Measurements from ENCODE around the gene GRAMD4.

The GRAMD4 gene

GRCh38 chr22:46602025-46602424, 18.2 kb upstream of the GRAMD4 start:
- Histone ChIP-seq H3K9me3 (ENCODE audit: control insufficient read depth, insufficient read depth, low read depth, low read length) (no peaks in the 10 kb centered on the region), H3K36me3 (ENCODE audit: control insufficient read depth, insufficient read depth, low read length) (no peaks in the 10 kb centered on the region), H3K4me1 (ENCODE audit: control insufficient read depth, insufficient read depth, low read length) (peaks cover 8% of the 10 kb centered on the region; the same call in 1 of the 2 replicates), H3K27ac (ENCODE audit: low read depth, low read length) (no peak overlapping the region), H3K4me3 (ENCODE audit: low read depth, low read length) (no peak overlapping the region), H3K27me3 (ENCODE audit: control insufficient read depth, insufficient read depth, low read length) (no peaks in the 10 kb centered on the region), H3K9ac (ENCODE audit: low read length) (no peak overlapping the region)

- Histone ChIP-seq H3K36me3 (ENCODE audit: control insufficient read depth, insufficient read depth, low read length) (no peaks in the 10 kb centered on the region), H3K9ac (ENCODE audit: low read length) (no peak overlapping the region), H3K27ac (ENCODE audit: low read depth, low read length) (peak overlapping the region; percentile 60; the same call in 1 of the 2 replicates), H3K4me1 (ENCODE audit: control insufficient read depth, insufficient read depth, low read length) (peaks cover 8% of the 10 kb centered on the region; the same call in 1 of the 2 replicates), H3K4me3 (ENCODE audit: low read depth, low read length) (no peak overlapping the region), H3K27me3 (ENCODE audit: control insufficient read depth, insufficient read depth, low read length) (no peaks in the 10 kb centered on the region), H3K9me3 (ENCODE audit: control insufficient read depth, insufficient read depth, low read depth, low read length) (no peaks in the 10 kb centered on the region)
These were observed 15.9 kb upstream of the GRAMD4 start for GRCh38 chr22:46604306-46604690.

- no peak overlapping the region for H3K27ac ChIP-seq (ENCODE audit: low read depth, low read length)
These were observed 15.1 kb upstream of the GRAMD4 start for GRCh38 chr22:46605117-46605516.

GRCh38 chr22:46606886-46607285, 13.3 kb upstream of the GRAMD4 start:
- Histone ChIP-seq H3K27ac (ENCODE audit: low read depth, low read length) (no peak overlapping the region), H3K9me3 (ENCODE audit: control insufficient read depth, insufficient read depth, low read depth, low read length) (no peaks in the 10 kb centered on the region), H3K4me3 (ENCODE audit: low read depth, low read length) (no peak overlapping the region), H3K9ac (ENCODE audit: low read length) (no peak overlapping the region), H3K4me1 (ENCODE audit: control insufficient read depth, insufficient read depth, low read length) (peaks cover 8% of the 10 kb centered on the region; the same call in 1 of the 2 replicates), H3K27me3 (ENCODE audit: control insufficient read depth, insufficient read depth, low read length) (no peaks in the 10 kb centered on the region), H3K36me3 (ENCODE audit: control insufficient read depth, insufficient read depth, low read length) (no peaks in the 10 kb centered on the region)

More at GRCh38 chr22:46605117-46605516, 15.1 kb upstream of the GRAMD4 start:
- Histone ChIP-seq H3K36me3 (ENCODE audit: control insufficient read depth, insufficient read depth, low read length) (no peaks in the 10 kb centered on the region), H3K9me3 (ENCODE audit: control insufficient read depth, insufficient read depth, low read depth, low read length) (no peaks in the 10 kb centered on the region), H3K4me1 (ENCODE audit: control insufficient read depth, insufficient read depth, low read length) (peaks cover 8% of the 10 kb centered on the region; the same call in 1 of the 2 replicates), H3K27me3 (ENCODE audit: control insufficient read depth, insufficient read depth, low read length) (no peaks in the 10 kb centered on the region), H3K4me3 (ENCODE audit: low read depth, low read length) (no peak overlapping the region), H3K9ac (ENCODE audit: low read length) (no peak overlapping the region)

DNA sequence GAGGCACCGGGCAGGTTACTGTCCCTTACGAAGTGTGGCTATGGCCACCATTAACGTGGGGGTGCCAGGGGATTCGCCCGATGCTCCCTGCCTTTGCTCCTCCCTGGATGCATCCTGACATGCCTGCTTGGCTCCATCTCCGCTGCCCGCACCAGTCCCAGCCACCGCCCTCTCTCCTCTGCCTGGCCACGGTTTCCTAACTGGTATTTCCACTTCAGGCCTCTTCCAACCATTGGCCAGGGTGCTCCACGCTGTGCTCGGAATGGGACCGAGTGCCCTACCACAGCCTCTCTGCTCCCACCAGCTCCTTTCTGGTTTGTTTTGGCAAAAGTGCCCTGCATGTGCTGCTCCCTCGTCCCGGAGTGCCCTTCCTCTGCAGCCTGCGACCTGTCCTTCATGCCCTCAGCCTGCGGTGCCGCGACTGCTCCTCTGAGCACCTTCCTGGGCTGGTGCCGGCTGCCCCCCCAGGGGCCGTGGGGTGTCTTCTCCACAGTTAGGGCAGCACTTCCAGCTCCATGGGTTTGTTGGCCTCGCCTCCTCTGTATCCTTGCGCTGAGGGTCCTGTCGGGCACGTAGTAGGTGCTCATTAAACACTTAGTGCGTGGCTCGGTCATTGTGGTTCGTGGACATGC, 12.6 kb upstream of the GRAMD4 start:
- Histone ChIP-seq H3K9me3 (ENCODE audit: control insufficient read depth, insufficient read depth, low read depth, low read length) (no peaks in the 10 kb centered on the region), H3K4me1 (ENCODE audit: control insufficient read depth, insufficient read depth, low read length) (peaks cover 10% of the 10 kb centered on the region; the same call in 1 of the 2 replicates), H3K4me3 (ENCODE audit: low read depth, low read length) (no peak overlapping the region), H3K27ac (ENCODE audit: low read depth, low read length) (no peak overlapping the region), H3K9ac (ENCODE audit: low read length) (no peak overlapping the region), H3K36me3 (ENCODE audit: control insufficient read depth, insufficient read depth, low read length) (no peaks in the 10 kb centered on the region), H3K27me3 (ENCODE audit: control insufficient read depth, insufficient read depth, low read length) (no peaks in the 10 kb centered on the region)

GRCh38 chr22:46609175-46609690, 11.0 kb upstream of the GRAMD4 start:
- no peak overlapping the region for H3K4me3 ChIP-seq (ENCODE audit: low read depth, low read length)
- H3K36me3 ChIP-seq (ENCODE audit: control insufficient read depth, insufficient read depth, low read length): no peaks in the 10 kb centered on the region
- no peak overlapping the region for H3K9ac ChIP-seq (ENCODE audit: low read length)
- H3K27me3 ChIP-seq (ENCODE audit: control insufficient read depth, insufficient read depth, low read length): no peaks in the 10 kb centered on the region
- no peaks in the 10 kb centered on the region for H3K9me3 ChIP-seq (ENCODE audit: control insufficient read depth, insufficient read depth, low read depth, low read length)
- no peak overlapping the region for H3K27ac ChIP-seq (ENCODE audit: low read depth, low read length)
- peaks cover 22% of the 10 kb centered on the region for H3K4me1 ChIP-seq (ENCODE audit: control insufficient read depth, insufficient read depth, low read length)

- H3K27ac ChIP-seq (ENCODE audit: low read depth, low read length): no peak overlapping the region
These were observed 10.4 kb upstream of the GRAMD4 start for GRCh38 chr22:46609724-46610201.

GRCh38 chr22:46610356-46610755, 9.8 kb upstream of the GRAMD4 start:
- Histone ChIP-seq H3K4me1 (ENCODE audit: control insufficient read depth, insufficient read depth, low read length) (peaks cover 19% of the 10 kb centered on the region), H3K9me3 (ENCODE audit: control insufficient read depth, insufficient read depth, low read depth, low read length) (no peaks in the 10 kb centered on the region; the same call in 1 of the 2 replicates), H3K36me3 (ENCODE audit: control insufficient read depth, insufficient read depth, low read length) (no peaks in the 10 kb centered on the region), H3K4me3 (ENCODE audit: low read depth, low read length) (no peak overlapping the region), H3K9ac (ENCODE audit: low read length) (no peak overlapping the region), H3K27me3 (ENCODE audit: control insufficient read depth, insufficient read depth, low read length) (no peaks in the 10 kb centered on the region), H3K27ac (ENCODE audit: low read depth, low read length) (no peak overlapping the region)

More at GRCh38 chr22:46609724-46610201, 10.4 kb upstream of the GRAMD4 start:
- no peak overlapping the region for H3K4me3 ChIP-seq (ENCODE audit: low read depth, low read length)
- peaks cover 19% of the 10 kb centered on the region for H3K4me1 ChIP-seq (ENCODE audit: control insufficient read depth, insufficient read depth, low read length)
- no peaks in the 10 kb centered on the region for H3K36me3 ChIP-seq (ENCODE audit: control insufficient read depth, insufficient read depth, low read length)
- no peak overlapping the region for H3K9ac ChIP-seq (ENCODE audit: low read length)
- no peaks in the 10 kb centered on the region; the same call in 1 of the 2 replicates for H3K9me3 ChIP-seq (ENCODE audit: control insufficient read depth, insufficient read depth, low read depth, low read length)
- no peaks in the 10 kb centered on the region for H3K27me3 ChIP-seq (ENCODE audit: control insufficient read depth, insufficient read depth, low read length)

DNA sequence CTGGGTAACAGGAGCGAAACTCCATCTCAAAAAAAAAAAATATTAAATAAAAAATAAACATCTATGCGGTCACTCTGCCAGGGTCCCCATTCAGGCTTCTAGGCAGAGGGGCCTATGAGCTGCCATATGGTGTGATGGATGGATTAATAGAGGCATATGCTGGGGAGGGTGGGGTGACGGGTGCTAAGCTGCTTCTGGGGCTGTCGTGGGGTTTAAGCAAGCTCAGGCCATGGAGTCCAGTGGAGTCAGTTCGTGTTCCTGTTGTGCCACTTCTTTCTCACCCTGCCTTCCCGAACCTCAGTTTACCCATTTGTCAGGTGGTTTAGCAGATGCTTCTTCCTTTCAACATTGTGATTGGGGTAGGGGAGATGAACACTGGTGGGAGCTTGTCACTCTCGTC, 9.0 kb upstream of the GRAMD4 start:
- Histone ChIP-seq H3K36me3 (ENCODE audit: control insufficient read depth, insufficient read depth, low read length) (no peaks in the 10 kb centered on the region), H3K27me3 (ENCODE audit: control insufficient read depth, insufficient read depth, low read length) (no peaks in the 10 kb centered on the region), H3K27ac (ENCODE audit: low read depth, low read length) (no peak overlapping the region), H3K4me3 (ENCODE audit: low read depth, low read length) (no peak overlapping the region), H3K4me1 (ENCODE audit: control insufficient read depth, insufficient read depth, low read length) (peaks cover 19% of the 10 kb centered on the region), H3K9me3 (ENCODE audit: control insufficient read depth, insufficient read depth, low read depth, low read length) (no peaks in the 10 kb centered on the region; the same call in 1 of the 2 replicates), H3K9ac (ENCODE audit: low read length) (no peak overlapping the region)

GRCh38 chr22:46612341-46612903, 7.8 kb upstream of the GRAMD4 start:
- no peak overlapping the region for H3K27ac ChIP-seq (ENCODE audit: low read depth, low read length)
- H3K4me3 ChIP-seq (ENCODE audit: low read depth, low read length): no peak overlapping the region
- H3K9ac ChIP-seq (ENCODE audit: low read length): no peak overlapping the region
- no peaks in the 10 kb centered on the region for H3K36me3 ChIP-seq (ENCODE audit: control insufficient read depth, insufficient read depth, low read length)
- no peaks in the 10 kb centered on the region for H3K27me3 ChIP-seq (ENCODE audit: control insufficient read depth, insufficient read depth, low read length)
- H3K9me3 ChIP-seq (ENCODE audit: control insufficient read depth, insufficient read depth, low read depth, low read length): no peaks in the 10 kb centered on the region; the same call in 1 of the 2 replicates
- H3K4me1 ChIP-seq (ENCODE audit: control insufficient read depth, insufficient read depth, low read length): peaks cover 19% of the 10 kb centered on the region
